Measurements from ENCODE around the gene PRKCZ. TPM values are rescaled to one million over a fixed set of nuclear protein-coding genes. Genes with fewer than 3 reads are reported as not detected.
"Not testable (repeated sequence)": the region's sequence is repeated elsewhere in the genome, so short reads cannot be mapped to it uniquely, and the experiment has no call there.

PRKCZ gene
- total RNA-seq, 2 donors from 2014 or later = 60.7 to 67.8 TPM

- ATAC-seq (no peak), DNase-seq (no peak)
- intact Hi-C loops (cut with DNase I, micrococcal nuclease) = no loop called here
Measured at GRCh38 chr1:2119886-2120285, 69.7 kb downstream of the PRKCZ start.

GRCh38 chr1:2121101-2121691 lies 71.0 kb downstream of the PRKCZ start:
- ATAC-seq (no peak), DNase-seq (peak in 1 of 2 donors; percentile 8)
- intact Hi-C loops (cut with DNase I, micrococcal nuclease) = no loop called here

GRCh38 chr1:2121794-2122193 lies 71.6 kb downstream of the PRKCZ start:
- intact Hi-C loops (cut with DNase I, micrococcal nuclease); ATAC-seq: not testable (repeated sequence)

GRCh38 chr1:2124446-2125198 lies 74.4 kb downstream of the PRKCZ start:
- DNase-seq (peak in 1 of 2 donors; percentile 19), ATAC-seq (no peak)
- intact Hi-C loops (cut with DNase I, micrococcal nuclease) = no loop called here

More at GRCh38 chr1:2121794-2122193, 71.6 kb downstream of the PRKCZ start:
- DNase-seq = not testable (repeated sequence)

GRCh38 chr1:2125350-2126211 lies 75.4 kb downstream of the PRKCZ start:
- no peak for ATAC-seq
- peak in 1 of 2 donors; percentile 20 for DNase-seq
- intact Hi-C loops (cut with DNase I, micrococcal nuclease) = no loop called here

- ATAC-seq = no peak
- peak in 1 of 2 donors; percentile 20 for DNase-seq
- intact Hi-C loops (cut with DNase I, micrococcal nuclease) = no loop called here
Measured at GRCh38 chr1:2126331-2127186, 76.3 kb downstream of the PRKCZ start.

- DNase-seq (peak in 1 of 2 donors; percentile 20), ATAC-seq (no peak)
- intact Hi-C loops (cut with DNase I, micrococcal nuclease) = no loop called here
Measured at GRCh38 chr1:2127187-2128145, 77.3 kb downstream of the PRKCZ start.

GRCh38 chr1:2128189-2128901 lies 78.1 kb downstream of the PRKCZ start:
- DNase-seq (peak in 1 of 2 donors; percentile 15), ATAC-seq (no peak)
- intact Hi-C loops (cut with DNase I, micrococcal nuclease) = no loop called here

- peak in 1 of 2 donors; percentile 12 for DNase-seq
- ATAC-seq = no peak
Measured at GRCh38 chr1:2129256-2129943, 79.2 kb downstream of the PRKCZ start.

GRCh38 chr1:2130156-2130555 lies 79.9 kb downstream of the PRKCZ start:
- intact Hi-C loops (cut with DNase I, micrococcal nuclease) = no loop called here

More at GRCh38 chr1:2129256-2129943, 79.2 kb downstream of the PRKCZ start:
- intact Hi-C loops (cut with DNase I, micrococcal nuclease) = no loop called here

GRCh38 chr1:2130871-2131289 lies 80.7 kb downstream of the PRKCZ start:
- intact Hi-C loops (cut with DNase I, micrococcal nuclease) = no loop called here
- no peak for DNase-seq
- ATAC-seq = no peak

More at GRCh38 chr1:2130156-2130555, 79.9 kb downstream of the PRKCZ start:
- DNase-seq (no peak), ATAC-seq (no peak)

GRCh38 chr1:2132222-2133038 lies 82.2 kb downstream of the PRKCZ start:
- peak in 1 of 2 donors; percentile 42 for DNase-seq

GRCh38 chr1:2133039-2133878 lies 83.0 kb downstream of the PRKCZ start:
- ATAC-seq = peak; percentile 78
- DNase-seq = peak; percentile 98 to 99
- intact Hi-C loops (cut with DNase I, micrococcal nuclease) = no loop called here

More at GRCh38 chr1:2132222-2133038, 82.2 kb downstream of the PRKCZ start:
- ATAC-seq = no peak
- intact Hi-C loops (cut with DNase I, micrococcal nuclease) = no loop called here

- intact Hi-C loops (cut with DNase I, micrococcal nuclease) = no loop called here
- no peak for DNase-seq
- no peak for ATAC-seq
Measured at GRCh38 chr1:2133879-2134215, 83.6 kb downstream of the PRKCZ start.

GRCh38 chr1:2134266-2134620 lies 84.0 kb downstream of the PRKCZ start:
- no peak for ATAC-seq
- no peak for DNase-seq
- intact Hi-C loops (cut with DNase I, micrococcal nuclease) = no loop called here
